HG03025 (cell line): ENCODE results near the gene NCAPG.

Source experiments
- ATAC-seq: cut with Tn5 transposase; IDR thresholded peaks from one replicate; pipeline ENCODE4 v1.9.1; 2021; ENCODE audit warnings: mild to moderate bottlenecking, moderate library complexity; ENCODE audit not compliant: unreplicated experiment, low FRiP score

Gene NCAPG

GRCh38 chr4:17810260-17811077 is at the start of gene NCAPG, which contains the start of gene DCAF16:
Gene NCAPG, plus strand, starts transcription at chr4:17810979. Its CDS starts 99 bp downstream, at chr4:17811078.
Gene DCAF16, minus strand, starts transcription at chr4:17810757. Its CDS starts 6,616 bp downstream, at chr4:17804141.
- ATAC-seq, result peak; percentile 88

- ATAC-seq, result no peak
Observed at GRCh38 chr4:17761062-17761461, 49.7 kb upstream of the NCAPG start.

GRCh38 chr4:17762726-17763125 is 48.1 kb upstream of the NCAPG start:
- no peak for ATAC-seq

- ATAC-seq, result no peak
Observed at GRCh38 chr4:17763416-17763815, 47.4 kb upstream of the NCAPG start.

GRCh38 chr4:17763931-17764330 is 46.8 kb upstream of the NCAPG start:
- ATAC-seq, result no peak

- no peak for ATAC-seq
Observed at GRCh38 chr4:17765514-17766286, 45.1 kb upstream of the NCAPG start.

- ATAC-seq, result no peak
Observed at GRCh38 chr4:17766826-17767458, 43.8 kb upstream of the NCAPG start.

GRCh38 chr4:17769406-17770174 is 41.2 kb upstream of the NCAPG start:
- ATAC-seq, result no peak

- no peak for ATAC-seq
Observed at GRCh38 chr4:17770845-17771244, 39.9 kb upstream of the NCAPG start.

GRCh38 chr4:17771284-17771908 is 39.4 kb upstream of the NCAPG start:
- no peak for ATAC-seq

GRCh38 chr4:17773135-17773698 is 37.6 kb upstream of the NCAPG start:
- ATAC-seq, result no peak

GRCh38 chr4:17778431-17778830 is 32.3 kb upstream of the NCAPG start:
- ATAC-seq, result no peak

- ATAC-seq, result no peak
Observed at GRCh38 chr4:17780501-17781299, 30.1 kb upstream of the NCAPG start.

GRCh38 chr4:17781300-17782287 is 29.2 kb upstream of the NCAPG start, which contains the start of gene FAM184B:
Gene FAM184B, minus strand, starts transcription at chr4:17781621. Its CDS starts 322 bp downstream, at chr4:17781299.
- ATAC-seq, result no peak

- ATAC-seq, result no peak
Observed at GRCh38 chr4:17785858-17786257, 24.9 kb upstream of the NCAPG start.

GRCh38 chr4:17786567-17786966 is 24.2 kb upstream of the NCAPG start:
- ATAC-seq, result no peak

GRCh38 chr4:17787315-17787714 is 23.5 kb upstream of the NCAPG start:
- no peak for ATAC-seq
